Type B pancreatic cell (in vitro differentiated cells): ENCODE data around the gene C11orf24. TPM values are rescaled to one million over a fixed set of nuclear protein-coding genes. Genes with fewer than 3 reads are reported as not detected.
"Not testable (repeated sequence)": the region's sequence is repeated elsewhere in the genome, so short reads cannot be mapped to it uniquely, and the experiment has no call there.

Source experiments
- DNase-seq: peaks from one replicate; pipeline ENCODE4 v3.0.0; 2021; ENCODE audit warnings: mixed read lengths; ENCODE audit not compliant: unreplicated experiment; ENCODE audit errors: extremely low spot score
- H3K27ac Mint-ChIP-seq: 2 replicates; pipeline ENCODE4 v1.8.0; 2021; ENCODE audit warnings: mild to moderate bottlenecking, mixed read lengths
- H3K27me3 Mint-ChIP-seq: 2 replicates; pipeline ENCODE4 v1.8.0; 2021; ENCODE audit warnings: mixed read lengths
- H3K36me3 Mint-ChIP-seq: 2 replicates; pipeline ENCODE4 v1.8.0; 2021; ENCODE audit warnings: mixed read lengths
- H3K4me1 Mint-ChIP-seq: one replicate; pipeline ENCODE4 v1.8.0; 2021; ENCODE audit warnings: mixed read lengths; ENCODE audit not compliant: unreplicated experiment
- H3K4me3 Mint-ChIP-seq: 2 replicates; pipeline ENCODE4 v1.8.0; 2021; ENCODE audit warnings: mild to moderate bottlenecking, mixed read lengths
- H3K9me3 Mint-ChIP-seq: 2 replicates; pipeline ENCODE4 v1.8.0; 2021; ENCODE audit warnings: mixed read lengths
- CTCF ChIP-seq: fragments of 200-600 bp; sonication (generic); conservative IDR thresholded peaks from 2 replicates; pipeline ENCODE4 v1.5.0; 2021; ENCODE audit warnings: antibody characterized with exemption, mild to moderate bottlenecking
- total RNA-seq: library from RNA; stranded (reverse); gene quantifications from 2 replicates; pipeline ENCODE4 v1.2.1, GENCODE V29; 2021; ENCODE audit warnings: low replicate concordance

C11orf24 gene
- total RNA-seq, 1 donor from 2014 or later, result 45.4 TPM

- Mint-ChIP-seq H3K9me3 (no peaks in the 10 kb centered on the region), H3K27me3 (no peaks in the 10 kb centered on the region), H3K4me1 (peaks cover 13% of the 10 kb centered on the region), H3K36me3 (no peaks in the 10 kb centered on the region), H3K4me3 (peak overlapping the region; percentile 34), H3K27ac (peak overlapping the region; percentile 16)
- TF ChIP-seq CTCF, result no peak
- DNase-seq, result no peak
Measured at GRCh38 chr11:68256331-68256741, 15.4 kb downstream of the C11orf24 start.

GRCh38 chr11:68255526-68255925 is 16.2 kb downstream of the C11orf24 start:
- no peak for TF ChIP-seq CTCF
- no peaks in the 10 kb centered on the region for H3K36me3 Mint-ChIP-seq
- no peaks in the 10 kb centered on the region for H3K9me3 Mint-ChIP-seq
- H3K4me1 Mint-ChIP-seq, result peaks cover 13% of the 10 kb centered on the region
- no peaks in the 10 kb centered on the region for H3K27me3 Mint-ChIP-seq
- H3K27ac Mint-ChIP-seq, result no peak overlapping the region
- no peak overlapping the region for H3K4me3 Mint-ChIP-seq
- no peak for DNase-seq

- H3K27ac Mint-ChIP-seq, result no peak overlapping the region
- H3K9me3 Mint-ChIP-seq, result no peaks in the 10 kb centered on the region
- DNase-seq, result no peak
- no peaks in the 10 kb centered on the region for H3K36me3 Mint-ChIP-seq
- H3K27me3 Mint-ChIP-seq, result no peaks in the 10 kb centered on the region
- no peak overlapping the region for H3K4me3 Mint-ChIP-seq
- TF ChIP-seq CTCF, result no peak
- peaks cover 13% of the 10 kb centered on the region for H3K4me1 Mint-ChIP-seq
Measured at GRCh38 chr11:68254421-68254820, 17.4 kb downstream of the C11orf24 start.

GRCh38 chr11:68251765-68252164 is 20.0 kb downstream of the C11orf24 start:
- H3K4me1 Mint-ChIP-seq, result peaks cover 8% of the 10 kb centered on the region
- no peak for TF ChIP-seq CTCF
- no peak overlapping the region for H3K4me3 Mint-ChIP-seq

GRCh38 chr11:68244912-68245311 is 26.9 kb downstream of the C11orf24 start:
- DNase-seq, H3K4me1 Mint-ChIP-seq, H3K27me3 Mint-ChIP-seq, H3K27ac Mint-ChIP-seq, H3K4me3 Mint-ChIP-seq, H3K9me3 Mint-ChIP-seq, H3K36me3 Mint-ChIP-seq: not testable (repeated sequence)

More at GRCh38 chr11:68251765-68252164, 20.0 kb downstream of the C11orf24 start:
- Mint-ChIP-seq H3K36me3 (no peaks in the 10 kb centered on the region), H3K27ac (no peak overlapping the region), H3K9me3 (no peaks in the 10 kb centered on the region), H3K27me3 (no peaks in the 10 kb centered on the region)
- no peak for DNase-seq

GRCh38 chr11:68243847-68244246 is 27.9 kb downstream of the C11orf24 start:
- H3K4me1 Mint-ChIP-seq, H3K27me3 Mint-ChIP-seq, H3K9me3 Mint-ChIP-seq: not testable (repeated sequence)

GRCh38 chr11:68242616-68243015 is 29.2 kb downstream of the C11orf24 start:
- no peaks in the 10 kb centered on the region for H3K27me3 Mint-ChIP-seq
- TF ChIP-seq CTCF, result no peak
- H3K4me3 Mint-ChIP-seq, result no peak overlapping the region
- no peaks in the 10 kb centered on the region for H3K36me3 Mint-ChIP-seq
- no peaks in the 10 kb centered on the region for H3K4me1 Mint-ChIP-seq
- no peak for DNase-seq
- no peak overlapping the region for H3K27ac Mint-ChIP-seq
- no peaks in the 10 kb centered on the region for H3K9me3 Mint-ChIP-seq

More at GRCh38 chr11:68243847-68244246, 27.9 kb downstream of the C11orf24 start:
- H3K4me3 Mint-ChIP-seq, DNase-seq, H3K27ac Mint-ChIP-seq, H3K36me3 Mint-ChIP-seq: not testable (repeated sequence)
